OCI-LY7 (cell line): ENCODE results near the gene CDCP2.

Experiments
- EZH2phosphoT487 ChIP-seq: fragments of 200-600 bp; sonication (generic); IDR thresholded peaks from 2 replicates; pipeline ENCODE4 v1.6.1; 2018; ENCODE audit warnings: low read depth, borderline replicate concordance, mild to moderate bottlenecking, mixed run types, antibody characterized with exemption, low read length, moderate library complexity, mixed read lengths
- TF ChIP-seq, protein P1 (sequence below): fragments of 200-600 bp; sonication (generic); conservative IDR thresholded peaks from 2 replicates; pipeline ENCODE4 v1.5.1; 2014; ENCODE audit warnings: mild to moderate bottlenecking, antibody characterized with exemption, low read length, moderate library complexity, mixed read lengths

DNA sequence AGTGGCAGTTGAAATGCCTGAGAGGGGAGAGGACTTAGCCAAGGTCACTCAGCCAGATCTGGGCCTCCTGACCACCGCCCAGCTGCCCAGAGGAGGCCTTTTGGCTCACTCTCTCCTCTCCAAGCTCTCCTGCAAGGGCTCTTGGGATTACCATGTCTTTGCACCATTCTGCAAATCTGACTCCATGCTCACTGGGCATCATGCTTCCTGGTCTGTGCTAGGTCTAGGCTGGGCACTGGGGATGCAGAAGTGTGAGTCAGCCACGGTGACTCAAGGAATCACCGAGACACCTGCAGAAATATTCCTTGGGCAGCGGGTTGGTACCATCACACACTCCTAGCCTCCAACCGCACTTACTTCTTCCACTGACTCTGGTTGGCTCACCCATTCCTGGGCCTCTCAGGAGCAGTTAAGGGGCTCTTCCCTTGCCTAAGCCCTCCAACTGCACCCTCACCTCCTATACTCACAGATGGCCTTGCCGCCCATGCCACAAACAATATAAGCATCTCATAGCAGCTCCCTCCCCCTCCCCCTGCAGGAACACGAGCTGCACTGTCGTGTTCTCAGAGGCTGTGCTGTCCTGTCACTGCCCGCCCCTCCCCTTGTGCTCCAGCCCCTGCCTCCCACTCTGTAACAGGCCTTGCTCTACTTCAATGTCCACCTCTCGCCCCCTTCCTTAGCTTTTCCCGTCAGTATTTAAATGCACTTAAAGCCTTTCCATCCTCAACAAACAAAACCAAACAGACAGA, 34.8 kb downstream of the CDCP2 start:
- TF ChIP-seq, protein P1, sequence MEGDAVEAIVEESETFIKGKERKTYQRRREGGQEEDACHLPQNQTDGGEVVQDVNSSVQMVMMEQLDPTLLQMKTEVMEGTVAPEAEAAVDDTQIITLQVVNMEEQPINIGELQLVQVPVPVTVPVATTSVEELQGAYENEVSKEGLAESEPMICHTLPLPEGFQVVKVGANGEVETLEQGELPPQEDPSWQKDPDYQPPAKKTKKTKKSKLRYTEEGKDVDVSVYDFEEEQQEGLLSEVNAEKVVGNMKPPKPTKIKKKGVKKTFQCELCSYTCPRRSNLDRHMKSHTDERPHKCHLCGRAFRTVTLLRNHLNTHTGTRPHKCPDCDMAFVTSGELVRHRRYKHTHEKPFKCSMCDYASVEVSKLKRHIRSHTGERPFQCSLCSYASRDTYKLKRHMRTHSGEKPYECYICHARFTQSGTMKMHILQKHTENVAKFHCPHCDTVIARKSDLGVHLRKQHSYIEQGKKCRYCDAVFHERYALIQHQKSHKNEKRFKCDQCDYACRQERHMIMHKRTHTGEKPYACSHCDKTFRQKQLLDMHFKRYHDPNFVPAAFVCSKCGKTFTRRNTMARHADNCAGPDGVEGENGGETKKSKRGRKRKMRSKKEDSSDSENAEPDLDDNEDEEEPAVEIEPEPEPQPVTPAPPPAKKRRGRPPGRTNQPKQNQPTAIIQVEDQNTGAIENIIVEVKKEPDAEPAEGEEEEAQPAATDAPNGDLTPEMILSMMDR: no peak
- TF ChIP-seq EZH2phosphoT487: no peak
